Thyroid gland (tissue), 4 donors: ENCODE data around the gene EVI2A. TPM values are rescaled to one million over a fixed set of nuclear protein-coding genes. Genes with fewer than 3 reads are reported as not detected.

Source experiments
- DNase-seq, 2 donors: peaks; one replicate each; pipeline ENCODE4 v3.0.0-alpha.2; 2019
- H3K27ac ChIP-seq, 3 donors: fragments of 200-600 bp; sonication (generic); 1 replicate in 2 of 3; 2 replicates in 1 of 3; pipeline ENCODE4 v1.5.1; 2016 to 2019; ENCODE audit warnings: mild to moderate bottlenecking in 1 of 3, moderate library complexity in 1 of 3
- H3K27me3 ChIP-seq: fragments of 200-600 bp; sonication (generic); one replicate; pipeline ENCODE4 v1.5.1; 2019
- H3K36me3 ChIP-seq, 2 donors: fragments of 200-600 bp; sonication (generic); one replicate each; pipeline ENCODE4 v1.5.1; 2016 to 2019
- H3K4me1 ChIP-seq, 2 donors: fragments of 200-600 bp; sonication (generic); one replicate each; pipeline ENCODE4 v1.5.1; 2017 to 2019
- H3K4me3 ChIP-seq, 3 donors: fragments of 200-600 bp; sonication (generic); replicated peaks in 1 of 3; 1 replicate in 2 of 3; 2 replicates in 1 of 3; pipeline ENCODE4 v1.5.1; 2016; ENCODE audit warnings: mild to moderate bottlenecking in 1 of 3
- H3K9me3 ChIP-seq: fragments of 200-600 bp; sonication (generic); one replicate; pipeline ENCODE4 v1.5.1; 2017
- CTCF ChIP-seq, 6 experiments: fragments of 200-600 bp in 3 of 6; fragments of 450-650 bp in 3 of 6; sonication (generic) in 3 of 6; IDR thresholded peaks; one replicate each; pipeline ENCODE4 v1.5.1; 2016 to 2019; ENCODE audit warnings: antibody characterized with exemption in 6 of 6, mild to moderate bottlenecking in 2 of 6, inconsistent platforms in 1 of 6, moderate library complexity in 1 of 6
- POLR2A ChIP-seq, 2 donors: fragments of 450-650 bp; IDR thresholded peaks; one replicate each; pipeline ENCODE4 v1.6.1; 2017; ENCODE audit warnings: antibody characterized with exemption in 2 of 2, mild to moderate bottlenecking in 2 of 2, moderate library complexity in 1 of 2
- WGBS, 2 donors: methylation state at CpG; one replicate each; pipeline ENCODE4 v1.1.5; 2017; 5-methylcytosine and 5-hydroxymethylcytosine counted together
- intact Hi-C: fragments of 100-400 bp; cut with DNase I; formaldehyde crosslinking; loops from one replicate; pipeline ENCODE4 v1.15.1; 2023
- total RNA-seq, 4 donors: library from RNA; depleted of rRNA; stranded (reverse); fragments of >200 nt; gene quantifications; one replicate each; pipeline ENCODE4 v1.2.3, GENCODE V29; 2016

Gene EVI2A
- 10 to 100 TPM in 1 of 4 donors, 1 to 10 TPM in 2, under 1 TPM in 1; 0.71 to 16.1 (median 2.1) TPM for total RNA-seq

DNA sequence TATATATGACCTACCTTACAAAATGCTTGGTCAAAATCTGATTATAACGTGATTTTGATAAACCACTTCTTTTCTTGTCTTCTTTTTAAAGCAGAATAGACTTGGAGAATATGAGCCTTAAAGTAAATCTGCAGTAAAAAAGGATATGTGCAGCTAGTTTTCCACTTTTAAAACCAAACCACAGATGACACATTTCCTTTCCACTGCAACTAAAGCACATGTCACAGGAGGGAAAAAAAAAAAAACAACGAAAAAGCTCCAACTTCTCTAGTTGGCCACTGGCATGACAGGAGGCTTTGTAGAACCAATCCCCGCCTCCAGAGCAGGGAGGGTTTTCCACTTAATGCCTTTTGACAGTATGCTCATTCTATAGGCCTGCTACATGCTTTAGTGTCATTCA, at the start of gene EVI2A:
TSS of gene EVI2A (minus strand) at position 142 of the 400 bp plus-strand sequence. CDS start 2,609 bp downstream, outside the sequence.
- peaks cover 0 to 3% of the 10 kb centered on the region in 2 donors for H3K4me1 ChIP-seq
- H3K27me3 ChIP-seq, result no peaks in the 10 kb centered on the region
- no peaks in the 10 kb centered on the region for H3K36me3 ChIP-seq
- intact Hi-C loops, result no loop called here
- TF ChIP-seq POLR2A (IDR thresholded peaks at IDR 0.05) (no peak), CTCF (IDR thresholded peaks at IDR 0.05) (no peak)
- H3K27ac ChIP-seq, result no peak within 1 kb of the TSS
- H3K9me3 ChIP-seq, result no peaks in the 10 kb centered on the region
- 70 to 79% methylated on average over 3 of the region's 3 CpGs for WGBS, 2 donors
- no peak within 1 kb of the TSS for H3K4me3 ChIP-seq
- no peak for DNase-seq

DNA sequence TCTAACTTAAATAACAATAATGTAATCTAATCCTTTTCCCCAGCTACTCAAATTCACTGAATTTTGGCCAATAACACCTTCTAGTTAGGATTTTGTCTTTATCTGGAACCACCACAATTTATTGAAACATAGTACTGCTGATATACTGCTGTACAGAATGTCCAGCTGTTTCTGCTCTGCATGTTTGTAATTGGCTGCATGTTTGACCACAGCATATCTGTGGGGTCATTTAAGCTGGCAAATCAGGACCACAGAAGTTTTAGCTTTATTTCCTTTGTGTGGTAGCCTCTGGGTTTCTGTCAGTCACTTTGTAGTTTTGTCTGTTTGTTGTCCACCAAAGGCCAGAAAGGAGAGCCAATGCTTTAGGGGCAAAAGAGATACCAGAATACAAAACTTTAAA, 47.8 kb upstream of the EVI2A start:
- intact Hi-C loops, result no loop called here
- Histone ChIP-seq H3K36me3 (peaks cover 0 to 8% of the 10 kb centered on the region in 2 donors), H3K4me1 (peaks cover 7 to 21% of the 10 kb centered on the region in 2 donors), H3K27me3 (no peaks in the 10 kb centered on the region), H3K4me3 (no peak overlapping the region), H3K27ac (no peak overlapping the region), H3K9me3 (no peaks in the 10 kb centered on the region)
- no peak for TF ChIP-seq POLR2A (IDR thresholded peaks at IDR 0.05)
- no peak for TF ChIP-seq CTCF (IDR thresholded peaks at IDR 0.05)
- no peak for DNase-seq

- no peaks in the 10 kb centered on the region for H3K9me3 ChIP-seq
- H3K36me3 ChIP-seq, result peaks cover 2 to 13% of the 10 kb centered on the region in 2 donors
- TF ChIP-seq CTCF (IDR thresholded peaks at IDR 0.05) (no peak), POLR2A (IDR thresholded peaks at IDR 0.05) (no peak)
- H3K4me3 ChIP-seq, result no peak overlapping the region
- H3K4me1 ChIP-seq, result peaks cover 6 to 7% of the 10 kb centered on the region in 2 donors
- no peak for DNase-seq
- H3K27ac ChIP-seq, result no peak overlapping the region
- WGBS, 2 donors, result 98% methylated on average over 4 of the region's 4 CpGs
- H3K27me3 ChIP-seq, result no peaks in the 10 kb centered on the region
- intact Hi-C loops, result no loop called here
These were observed 44.7 kb upstream of the EVI2A start for GRCh38 chr17:31366088-31366487.

DNA sequence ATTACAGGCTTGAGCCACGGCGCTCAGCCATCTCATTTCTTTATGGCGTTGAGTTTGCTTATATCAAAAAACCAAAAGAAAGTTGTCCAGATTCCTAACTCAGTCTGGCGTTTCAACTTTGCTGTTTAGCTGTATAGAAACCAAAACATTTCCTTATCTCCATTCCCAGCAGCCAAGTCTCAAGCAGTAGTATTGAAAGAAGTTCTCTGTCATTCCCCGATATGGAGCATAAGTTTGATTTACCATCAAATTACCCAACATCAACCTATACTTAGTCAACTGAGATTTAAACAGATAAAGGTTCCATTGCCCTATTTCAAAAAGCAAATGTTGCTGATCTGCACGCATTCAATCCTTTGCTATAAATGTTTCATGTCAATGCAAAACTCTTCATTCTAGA, 42.6 kb upstream of the EVI2A start:
- TF ChIP-seq POLR2A (IDR thresholded peaks at IDR 0.05), result no peak
- no peak for TF ChIP-seq CTCF (IDR thresholded peaks at IDR 0.05)
- intact Hi-C loops, result no loop called here
- H3K4me1 ChIP-seq, result no peaks in the 10 kb centered on the region
- 95 to 97% methylated on average over 6 of the region's 6 CpGs for WGBS, 2 donors
- no peak for DNase-seq
- no peak overlapping the region for H3K4me3 ChIP-seq
- H3K27ac ChIP-seq, result no peak overlapping the region
- H3K9me3 ChIP-seq, result no peaks in the 10 kb centered on the region
- H3K27me3 ChIP-seq, result no peaks in the 10 kb centered on the region
- H3K36me3 ChIP-seq, result peaks cover 15 to 18% of the 10 kb centered on the region in 2 donors

- peaks cover 21 to 36% of the 10 kb centered on the region in 2 donors for H3K36me3 ChIP-seq
- no peak for DNase-seq
- no peaks in the 10 kb centered on the region for H3K9me3 ChIP-seq
- WGBS, 2 donors, result 92 to 93% methylated on average over 3 of the region's 3 CpGs
- no peak overlapping the region for H3K27ac ChIP-seq
- intact Hi-C loops, result no loop called here
- H3K27me3 ChIP-seq, result no peaks in the 10 kb centered on the region
- H3K4me3 ChIP-seq, result no peak overlapping the region
- TF ChIP-seq CTCF (IDR thresholded peaks at IDR 0.05) (no peak), POLR2A (IDR thresholded peaks at IDR 0.05) (no peak)
- peaks cover 0 to 10% of the 10 kb centered on the region in 2 donors for H3K4me1 ChIP-seq
These were observed 36.5 kb upstream of the EVI2A start for GRCh38 chr17:31357839-31358394.
